ENCODE measurements around the gene UQCC2. TPM values are rescaled to one million over a fixed set of nuclear protein-coding genes. Genes with fewer than 3 reads are reported as not detected.

UQCC2 gene
- total and polyA plus RNA-seq, 2 of the 8 experiments (the other 6 are each of a cell fraction or from before 2014, with no cell fraction given) = 52.1 to 104 TPM

- peaks cover 7 to 30% (median 20%) of the 10 kb centered on the region in 4 experiments for H3K36me3 ChIP-seq (ENCODE audit: control insufficient read depth in 2 of 4, insufficient read depth in 4 of 4, low read length in 3 of 4)
- no peak overlapping the region for H2AFZ ChIP-seq (ENCODE audit: low read length)
- WGBS, 2 experiments (ENCODE audit: extremely low coverage in 1 of 2, insufficient coverage in 1 of 2, insufficient read length in 1 of 2, insufficient replicate concordance in 2 of 2, low coverage in 1 of 2, low lambda C conversion rate in 2 of 2, missing lambda C conversion rate in 1 of 2) = 92% methylated on average over 10 of the region's 10 CpGs; no CpG with 5 or more reads in 1 of the 2 experiments
- H3K79me2 ChIP-seq (ENCODE audit: control insufficient read depth in 1 of 2, insufficient read depth in 2 of 2, low read length in 2 of 2) = peaks cover 0 to 15% of the 10 kb centered on the region in 2 experiments; a peak in 2 of 4 replicates
- POLR2A ChIA-PET (ENCODE audit: partially characterized antibody) = interaction anchor here (0.5 to 1.9 kb wide), 7 partner anchors 8 to 269 kb away, joined by 3 to 5 read pairs (median 3); no protein-coding TSS in a partner anchor
- H3K9ac ChIP-seq (replicated peaks in 1 of 4; ENCODE audit: extremely low read depth in 1 of 4, low read depth in 3 of 4, low read length in 3 of 4) = no peak overlapping the region
- no peak overlapping the region for H3K4me2 ChIP-seq (ENCODE audit: insufficient read depth in 1 of 2, low read depth in 2 of 2, low read length in 2 of 2)
- FAIRE-seq (no peak), DNase-seq (ENCODE audit: low read depth in 1 of 2, low spot score in 2 of 2) (no peak)
- CTCF ChIA-PET (ENCODE audit: partially characterized antibody) = interaction anchor here (0.7 to 4.2 kb wide), 4 partner anchors 36 to 123 kb away, joined by 3 to 28 read pairs (median 4); no protein-coding TSS in a partner anchor
- H2BK12ac ChIP-seq (ENCODE audit: low read depth, low read length) = no peak overlapping the region
- no peak overlapping the region for H2BK20ac ChIP-seq (ENCODE audit: low read length)
- no peak overlapping the region for H2AK5ac ChIP-seq (ENCODE audit: low read depth, low read length)
- H2BK5ac ChIP-seq (ENCODE audit: low read depth, low read length) = no peak overlapping the region
- H3K4me3 ChIP-seq (ENCODE audit: extremely low read depth in 1 of 4, insufficient read depth in 2 of 4, low read depth in 3 of 4, low read length in 4 of 4) = no peak overlapping the region
- H3K4me1 ChIP-seq (replicated peaks in 1 of 4; ENCODE audit: control insufficient read depth in 3 of 4, insufficient read depth in 4 of 4, low read length in 3 of 4) = peaks cover 2 to 14% (median 6%) of the 10 kb centered on the region in 4 experiments; a peak in 4 of 7 replicates
- no peaks in the 10 kb centered on the region for H3K9me3 ChIP-seq (ENCODE audit: insufficient read depth in 2 of 2, low read depth in 1 of 2, low read length in 1 of 2)
- no peak overlapping the region for H3K14ac ChIP-seq (ENCODE audit: insufficient read length)
- H3K23me2 ChIP-seq (ENCODE audit: low read depth, low read length) = peaks cover 2% of the 10 kb centered on the region; the same call in 1 of the 2 replicates
- H3K27ac ChIP-seq (ENCODE audit: low read depth, low read length) = no peak overlapping the region
- peaks cover 18% of the 10 kb centered on the region for H3K79me1 ChIP-seq (ENCODE audit: low read depth, low read length)
- peaks cover 5 to 13% of the 10 kb centered on the region in 2 experiments for H4K20me1 ChIP-seq (replicated peaks in 1 of 2; ENCODE audit: control insufficient read depth in 1 of 2, insufficient read depth in 2 of 2, low read length in 2 of 2)
- no peaks in the 10 kb centered on the region for H3K27me3 ChIP-seq (replicated peaks in 1 of 4; ENCODE audit: control insufficient read depth in 3 of 4, extremely low read depth in 1 of 4, insufficient read depth in 3 of 4, low read length in 3 of 4)
- H3K18ac ChIP-seq (ENCODE audit: extremely low read depth, low read length) = no peak overlapping the region
- H2BK120ac ChIP-seq (replicated peaks; ENCODE audit: low read depth, low read length) = no peak overlapping the region
- TF ChIP-seq ZNF274 (IDR thresholded peaks at IDR 0.05; ENCODE audit: borderline replicate concordance, extremely low read depth, low read length) = no peak
- no peak for TF ChIP-seq EP300 (IDR thresholded peaks at IDR 0.05; ENCODE audit: borderline replicate concordance in 1 of 2, low read depth in 2 of 2, low read length in 2 of 2)
- TF ChIP-seq CHD2 (IDR thresholded peaks at IDR 0.05; ENCODE audit: low read length) = no peak
- TF ChIP-seq TCF12 (IDR thresholded peaks at IDR 0.05; ENCODE audit: low read depth, low read length) = no peak
- TF ChIP-seq CEBPB (IDR thresholded peaks at IDR 0.05; ENCODE audit: low read depth, low read length) = no peak
- H3K23ac ChIP-seq (ENCODE audit: insufficient read length) = no peak overlapping the region
- H3K4ac ChIP-seq (replicated peaks; ENCODE audit: insufficient read length, low read depth, low read length) = no peak overlapping the region
- no peak overlapping the region for H4K91ac ChIP-seq (replicated peaks; ENCODE audit: insufficient read length, low read length)
- no peak overlapping the region for H4K8ac ChIP-seq (ENCODE audit: extremely low read depth, insufficient read depth, low read length)
- H4K5ac ChIP-seq (ENCODE audit: insufficient read length, low read depth, low read length) = no peak overlapping the region
- no peak overlapping the region for H3K56ac ChIP-seq (replicated peaks; ENCODE audit: insufficient read length, low read depth, low read length)
- no peak overlapping the region for H2BK15ac ChIP-seq (ENCODE audit: low read length)
Measured at GRCh38 chr6:33708516-33709204, 2.8 kb downstream of the UQCC2 start.
